GM12874 (cell line): ENCODE data around the gene RALGAPA2.

ENCODE experiments used
- CTCF ChIP-seq: IDR thresholded peaks from 2 replicates; pipeline ENCODE4 v1.5.1; 2011; ENCODE audit warnings: low read depth, mild to moderate bottlenecking, control low read depth, low read length, moderate library complexity; ENCODE audit not compliant: insufficient read depth

Gene RALGAPA2

DNA sequence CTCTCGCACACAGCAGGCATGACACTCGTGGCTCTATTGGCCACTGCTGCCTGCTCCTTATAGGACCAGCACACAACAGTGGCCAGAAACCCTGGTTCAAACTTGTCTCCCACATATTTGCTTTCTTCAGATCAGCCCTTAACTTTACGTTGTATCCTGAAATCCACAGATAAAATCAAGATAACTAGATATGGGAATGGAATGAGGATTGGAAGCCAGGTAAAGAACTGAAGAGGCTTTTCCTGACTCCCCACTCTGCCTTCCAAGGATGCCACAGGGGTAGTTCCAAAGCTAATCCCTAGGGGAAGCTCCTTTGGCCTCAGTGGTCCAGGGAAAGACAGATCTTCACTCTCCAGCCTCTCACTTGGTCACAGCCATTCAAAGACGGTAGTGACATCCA is 258.1 kb downstream of the RALGAPA2 start:
- no peak for TF ChIP-seq CTCF

DNA sequence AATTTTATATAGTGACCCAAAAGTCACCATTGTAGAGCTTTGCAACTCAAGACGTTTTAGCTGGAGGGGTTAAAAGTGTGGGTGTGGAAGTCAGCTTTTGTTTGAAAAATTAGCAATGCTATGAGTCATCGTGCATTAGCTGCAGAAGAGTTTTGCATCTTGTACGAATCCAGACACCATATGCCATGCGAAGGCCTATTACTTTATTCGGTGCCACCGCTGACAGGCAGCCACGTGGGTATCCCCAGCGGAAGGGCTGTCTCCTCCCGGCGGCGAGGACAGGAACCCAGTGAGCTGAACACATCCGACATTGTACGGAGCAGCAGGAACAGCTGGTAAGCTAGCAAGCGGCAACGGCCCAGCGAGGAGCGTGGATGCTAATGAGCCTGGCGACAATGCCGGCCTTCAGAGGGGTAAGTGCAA is 260.2 kb downstream of the RALGAPA2 start:
- no peak for TF ChIP-seq CTCF

GRCh38 chr20:20450521-20450920 is 261.9 kb downstream of the RALGAPA2 start:
- TF ChIP-seq CTCF: no peak

DNA sequence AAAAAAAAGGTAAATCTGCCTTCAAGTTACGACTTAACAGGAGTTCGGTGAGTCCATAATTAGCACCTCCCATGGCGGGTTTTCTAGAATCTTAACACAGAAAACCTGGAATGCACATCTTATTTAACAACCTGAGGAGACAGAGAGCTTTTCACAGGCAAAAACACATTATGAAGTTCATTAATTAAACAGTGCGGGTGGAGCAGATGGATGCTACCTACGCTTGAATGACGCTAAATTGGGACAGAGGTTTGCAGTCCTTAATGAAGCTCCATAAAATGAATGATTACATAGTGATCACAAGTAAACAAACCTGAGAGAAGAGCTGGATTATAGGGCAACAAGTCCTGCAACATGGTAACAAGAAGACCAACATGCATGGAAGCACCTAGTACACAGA is 263.6 kb downstream of the RALGAPA2 start:
- no peak for TF ChIP-seq CTCF

DNA sequence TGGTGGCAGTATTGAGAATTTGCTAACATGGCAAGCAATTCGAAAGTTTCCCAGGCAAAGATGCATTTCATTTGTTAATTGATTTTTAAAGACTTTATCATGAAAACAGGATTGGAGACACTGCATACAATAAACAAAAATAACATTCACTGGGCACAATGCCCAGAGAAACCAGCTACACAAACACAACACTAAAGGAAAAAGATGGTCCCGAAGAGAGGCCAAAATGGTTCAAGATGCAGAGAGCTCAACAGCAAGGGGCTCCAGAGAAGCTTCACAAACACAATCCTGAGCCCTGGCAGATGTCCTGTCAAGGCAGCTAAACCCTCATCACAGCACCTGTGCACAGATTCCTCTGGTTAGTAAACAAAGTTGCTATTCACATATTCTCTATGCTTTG is 265.2 kb downstream of the RALGAPA2 start:
- TF ChIP-seq CTCF: no peak

DNA sequence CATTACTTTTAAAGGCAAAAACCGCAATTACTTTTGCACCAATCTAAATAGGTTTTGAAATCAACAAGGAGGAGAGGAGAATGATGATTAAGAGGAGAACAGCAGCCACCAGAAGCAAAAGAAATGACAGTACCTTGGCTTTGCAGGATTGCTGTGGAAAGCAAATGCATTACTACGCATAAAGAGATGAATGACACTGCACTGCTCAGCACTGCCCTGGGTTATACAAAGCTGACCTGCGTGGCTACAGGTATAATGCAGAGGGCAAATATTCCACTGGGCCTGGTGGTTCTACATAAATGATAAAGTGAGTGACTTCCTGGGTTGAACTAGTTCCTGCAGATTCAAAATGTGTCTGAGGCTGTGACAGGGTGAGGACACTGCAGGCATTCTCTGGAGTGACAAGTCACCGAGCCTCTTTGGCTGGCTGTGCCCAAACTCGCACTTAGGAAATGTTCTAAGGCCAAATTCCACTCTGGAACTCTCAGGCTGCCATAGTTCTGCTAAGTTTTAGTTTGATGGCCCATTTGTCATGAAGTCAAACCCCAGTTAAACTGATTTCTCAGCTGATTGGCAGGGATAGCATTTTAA is 265.9 kb downstream of the RALGAPA2 start:
- TF ChIP-seq CTCF: no peak

DNA sequence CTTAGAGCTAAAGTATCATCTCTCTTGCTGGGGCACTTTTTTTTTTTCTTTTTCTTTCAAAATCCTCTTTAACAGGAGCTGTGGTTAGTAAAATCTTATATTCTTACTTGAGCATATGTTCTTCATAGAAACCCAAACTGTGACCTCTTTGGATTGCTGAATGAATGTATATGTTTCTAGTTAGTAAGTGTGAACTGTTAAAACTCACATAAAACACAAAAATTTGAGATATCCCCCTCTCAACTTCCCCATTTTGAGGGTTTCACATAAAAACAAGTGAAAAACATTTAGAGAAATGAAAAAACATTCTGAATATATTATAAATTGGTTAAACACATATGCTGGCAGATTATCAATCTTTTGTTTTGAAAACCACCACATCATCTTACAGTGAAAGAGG is 266.4 kb downstream of the RALGAPA2 start:
- TF ChIP-seq CTCF: no peak
